GM10248 (cell line): Measurements from ENCODE around the gene DMAC2L.

Experiments used
- CTCF ChIA-PET: fragments of 300-600 bp; sonication (Branson Sonifier 250); formaldehyde crosslinking; extraction: SDS; loops from one replicate; lab custom pipeline; 2021; ENCODE audit warnings: antibody characterized with exemption; lab: Yijun Ruan, JAX
- POLR2A ChIA-PET: fragments of 350-650 bp; sonication (Branson Sonifier 250); formaldehyde crosslinking; extraction: SDS; loops from one replicate; lab custom pipeline; 2020; ENCODE audit warnings: antibody characterized with exemption; lab: Yijun Ruan, JAX
- DNase-seq: peaks from one replicate; pipeline ENCODE4 v3.0.0; 2012; ENCODE audit errors: extremely low spot score
- CTCF ChIP-seq: IDR thresholded peaks from 2 replicates; pipeline ENCODE4 v1.5.1; 2012; ENCODE audit warnings: mild to moderate bottlenecking, low read depth; ENCODE audit errors: extremely low read depth, missing control alignments, control extremely low read depth

Gene DMAC2L

GRCh38 chr14:50371546-50371945, 59.4 kb downstream of the DMAC2L start:
- no peak for DNase-seq
- TF ChIP-seq CTCF, result no peak
- POLR2A ChIA-PET, result no interaction called here
- CTCF ChIA-PET, result no interaction called here

GRCh38 chr14:50373959-50374358, 61.8 kb downstream of the DMAC2L start:
- no peak for TF ChIP-seq CTCF
- ChIA-PET CTCF (interaction anchor here (1.0 to 1.6 kb wide), 5 partner anchors 9 to 54 kb away, joined by 3 to 4 read pairs (median 3); no protein-coding TSS in a partner anchor), POLR2A (no interaction called here)
- DNase-seq, result no peak

GRCh38 chr14:50375760-50376159, 63.6 kb downstream of the DMAC2L start:
- TF ChIP-seq CTCF, result no peak
- ChIA-PET CTCF (no interaction called here), POLR2A (no interaction called here)
- no peak for DNase-seq
